Measurements from ENCODE around the gene MMP13.

- TF ChIP-seq CTCF (conservative IDR thresholded peaks at IDR 0.05; ENCODE audit: low read length), result no peak
- TF ChIP-seq EZH2phosphoT487 (IDR thresholded peaks at IDR 0.05; ENCODE audit: borderline replicate concordance, low read depth, low read length), result no peak
Measured at GRCh38 chr11:102957953-102958352, 2.4 kb upstream of the MMP13 start.

All from OCI-LY7 (cell line).